Bone marrow (tissue), 2 donors: ENCODE results near the gene POLR2E.
A peak's percentile ranks its signal among the peaks of the same experiment; 100 is the strongest.

Experiments used
- DNase-seq, 2 donors: peaks; one replicate each; lab custom pipeline; 2025; lab: John Stamatoyannopoulos, UW

The POLR2E gene

GRCh38 chr19:1080360-1081161 is 14.6 kb downstream of the POLR2E start:
- no peak for DNase-seq

GRCh38 chr19:1079566-1080111 is 15.5 kb downstream of the POLR2E start:
- no peak for DNase-seq

GRCh38 chr19:1076951-1077350 is 18.2 kb downstream of the POLR2E start:
- DNase-seq, result peak; percentile 42 to 85

- no peak for DNase-seq
Observed at GRCh38 chr19:1076046-1076386, 19.2 kb downstream of the POLR2E start.

GRCh38 chr19:1074544-1075283 is 20.5 kb downstream of the POLR2E start:
- DNase-seq, result peak; percentile 77 to 87

GRCh38 chr19:1073956-1074517 is 21.1 kb downstream of the POLR2E start:
- no peak for DNase-seq

- DNase-seq, result no peak
Observed at GRCh38 chr19:1073063-1073955, 21.9 kb downstream of the POLR2E start.

GRCh38 chr19:1072371-1073015 is 22.7 kb downstream of the POLR2E start:
- DNase-seq, result no peak

GRCh38 chr19:1070931-1071791 is 24.0 kb downstream of the POLR2E start:
- DNase-seq, result no peak

- DNase-seq, result no peak
Observed at GRCh38 chr19:1070576-1070930, 24.6 kb downstream of the POLR2E start.

GRCh38 chr19:1069009-1069779 is 26.0 kb downstream of the POLR2E start:
- DNase-seq, result peak; percentile 35 to 93

- peak in 1 of 2 donors; percentile 52 for DNase-seq
Observed at GRCh38 chr19:1068009-1069001, 26.9 kb downstream of the POLR2E start.

- peak; percentile 26 to 52 for DNase-seq
Observed at GRCh38 chr19:1067341-1067957, 27.7 kb downstream of the POLR2E start.

GRCh38 chr19:1066748-1067340 is 28.3 kb downstream of the POLR2E start, which contains the start of gene ARHGAP45:
TSS of gene ARHGAP45 (plus strand) at chr19:1067167. CDS start at chr19:1067406, 239 bp downstream.
- peak; percentile 6 to 38 for DNase-seq

- DNase-seq, result no peak
Observed at GRCh38 chr19:1066251-1066747, 28.9 kb downstream of the POLR2E start.

GRCh38 chr19:1065606-1066109 is 29.5 kb downstream of the POLR2E start:
- no peak for DNase-seq
